HG03097 (cell line): ENCODE measurements around the gene SV2A.
"Not testable (repeated sequence)": the region's sequence is repeated elsewhere in the genome, so short reads cannot be mapped to it uniquely, and the experiment has no call there.

Experiments
- ATAC-seq: cut with Tn5 transposase; IDR thresholded peaks from one replicate; pipeline ENCODE4 v1.9.1; 2021; ENCODE audit not compliant: unreplicated experiment, low FRiP score

Gene SV2A

GRCh38 chr1:149887456-149888246 is 30.0 kb downstream of the SV2A start:
- ATAC-seq = peak; percentile 39

GRCh38 chr1:149887196-149887455 is 30.5 kb downstream of the SV2A start:
- ATAC-seq = not testable (repeated sequence)

GRCh38 chr1:149886396-149887195 is 31.0 kb downstream of the SV2A start:
- ATAC-seq = peak; percentile 60

DNA sequence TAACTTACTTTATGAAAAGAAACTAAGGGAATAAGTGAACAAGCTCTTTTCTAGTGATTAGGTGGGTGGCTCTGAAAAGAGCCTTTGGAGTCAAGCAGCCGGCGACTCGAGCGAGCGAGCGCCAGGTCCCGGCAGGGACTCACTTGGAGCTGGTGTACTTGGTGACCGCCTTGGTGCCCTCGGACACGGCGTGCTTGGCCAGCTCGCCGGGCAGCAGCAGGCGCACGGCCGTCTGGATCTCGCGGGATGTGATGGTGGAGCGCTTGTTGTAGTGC is 31.6 kb downstream of the SV2A start:
- ATAC-seq = not testable (repeated sequence)

DNA sequence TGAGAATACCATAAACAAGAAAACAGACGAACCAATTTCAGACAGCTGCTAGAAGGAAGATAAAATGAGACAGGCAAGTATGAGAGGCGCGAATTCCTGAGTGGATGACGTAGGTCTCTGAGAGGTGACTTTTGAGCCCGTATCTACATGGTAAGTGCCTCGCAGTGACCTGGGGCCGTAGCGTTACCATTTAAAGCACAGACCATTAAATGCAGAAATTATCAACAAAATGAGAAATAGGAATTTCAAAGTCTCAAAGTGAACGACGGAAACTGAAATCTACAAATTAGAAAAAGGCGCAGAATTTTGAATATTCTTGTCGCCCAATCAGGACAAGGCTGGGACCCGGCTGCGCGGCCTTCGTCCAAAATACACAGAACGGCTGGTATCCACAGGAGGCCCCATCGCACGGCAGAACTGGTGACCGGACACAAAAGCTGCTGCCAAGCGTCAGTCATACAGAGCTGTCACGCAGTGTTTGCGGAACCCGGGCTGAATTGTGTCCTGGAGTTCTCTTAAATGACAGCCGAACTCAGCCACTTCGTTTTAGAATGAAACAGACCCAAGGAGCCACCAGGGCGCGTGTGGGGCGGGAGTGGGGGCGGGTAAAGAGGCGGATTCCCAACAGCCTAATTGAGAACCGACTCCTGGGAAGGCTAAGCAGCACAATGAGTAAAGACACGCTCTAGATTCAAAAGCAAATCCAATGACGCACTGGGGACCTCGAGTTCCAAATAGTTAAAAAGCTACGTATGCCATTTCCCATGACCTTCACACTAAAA is 32.1 kb downstream of the SV2A start:
- ATAC-seq = no peak

- no peak for ATAC-seq
Observed at GRCh38 chr1:149884433-149885338, 33.0 kb downstream of the SV2A start.

GRCh38 chr1:149883598-149884247 is 33.9 kb downstream of the SV2A start:
- no peak for ATAC-seq

DNA sequence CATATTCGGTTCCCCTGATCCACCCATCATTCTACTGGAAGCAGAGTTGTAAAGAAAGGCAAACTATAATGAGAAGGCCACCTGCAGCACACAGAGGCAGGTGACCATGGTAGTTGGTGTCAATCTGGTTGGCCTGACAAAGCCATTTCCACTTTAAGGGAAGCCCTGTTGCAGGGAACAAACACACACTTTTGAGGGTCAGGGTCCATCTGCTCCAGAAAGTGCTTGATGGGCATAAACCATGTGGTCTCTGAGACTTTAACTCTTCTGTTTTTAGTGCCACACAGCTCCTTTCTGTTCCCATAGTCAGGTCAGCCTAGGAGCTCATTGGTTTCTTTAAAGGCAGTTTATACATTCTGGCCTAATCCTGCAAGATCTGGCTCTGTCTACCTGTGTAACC is 35.8 kb downstream of the SV2A start:
- no peak for ATAC-seq

DNA sequence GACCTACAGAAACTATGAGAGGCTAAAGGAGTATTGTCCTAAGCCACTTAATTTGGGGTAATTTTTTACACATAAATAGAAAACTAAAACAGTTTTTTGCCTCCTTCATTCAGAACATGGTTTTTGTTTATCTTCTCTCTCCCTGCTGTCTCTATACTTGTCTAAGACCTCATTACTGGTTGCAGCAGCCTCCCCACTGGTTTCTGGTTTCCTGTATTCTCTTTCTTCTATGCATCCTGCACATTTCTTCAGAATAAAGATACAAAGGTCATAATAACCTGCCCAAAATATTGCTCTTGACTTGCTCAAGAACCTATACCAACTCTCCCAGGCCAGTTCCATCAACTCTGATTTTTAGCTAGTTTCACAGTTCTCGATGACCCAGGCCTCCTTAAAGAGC is 38.1 kb downstream of the SV2A start:
- ATAC-seq = no peak

GRCh38 chr1:149877211-149877946 is 40.3 kb downstream of the SV2A start:
- no peak for ATAC-seq

DNA sequence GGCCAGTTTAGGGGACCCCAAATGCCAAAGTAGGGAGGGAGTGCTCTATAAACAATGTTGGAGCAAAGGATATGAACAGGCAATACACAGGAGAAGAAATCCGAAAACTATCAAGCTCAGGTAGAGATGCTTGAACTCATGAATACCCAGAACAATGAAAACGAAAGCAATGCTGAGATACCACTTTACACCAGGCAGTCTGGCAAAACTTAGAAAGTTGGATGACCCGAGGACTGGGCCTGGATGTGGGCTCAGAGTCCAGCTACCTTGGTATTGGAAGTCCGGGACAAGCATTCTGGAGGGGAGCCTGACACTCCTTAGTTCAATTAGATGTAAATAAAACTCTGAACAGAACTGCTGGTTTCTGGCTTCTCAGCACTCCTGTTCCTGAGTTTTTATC is 44.6 kb downstream of the SV2A start:
- not testable (repeated sequence) for ATAC-seq

- not testable (repeated sequence) for ATAC-seq
Observed at GRCh38 chr1:149866887-149867286, 50.8 kb downstream of the SV2A start.

DNA sequence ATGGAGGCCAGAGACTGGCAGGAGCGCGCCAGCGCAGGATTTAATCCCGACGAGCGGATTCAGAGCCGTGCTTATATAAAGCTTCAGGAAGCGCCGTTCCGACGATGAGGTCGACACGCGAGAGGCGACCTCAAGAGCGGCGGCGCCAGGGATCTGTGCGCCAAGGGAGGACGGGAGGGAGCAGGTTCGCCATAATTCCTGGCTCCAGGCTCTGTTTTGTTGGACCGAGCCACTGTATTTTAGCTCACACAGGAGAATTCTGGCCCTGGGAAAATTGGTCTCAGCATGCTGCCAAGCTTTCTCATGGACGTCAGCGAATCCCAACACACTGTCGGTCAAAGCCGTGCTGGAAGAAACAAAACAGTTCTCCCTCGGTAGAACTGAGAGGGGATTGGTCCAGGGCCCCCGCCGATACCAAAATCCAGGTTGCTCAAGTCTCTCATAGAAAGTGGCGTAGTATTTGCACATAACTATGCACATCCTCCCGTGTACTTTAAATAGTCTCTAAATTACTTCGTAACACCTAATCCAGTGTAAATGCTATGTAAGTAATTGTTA is 56.1 kb downstream of the SV2A start:
- not testable (repeated sequence) for ATAC-seq

DNA sequence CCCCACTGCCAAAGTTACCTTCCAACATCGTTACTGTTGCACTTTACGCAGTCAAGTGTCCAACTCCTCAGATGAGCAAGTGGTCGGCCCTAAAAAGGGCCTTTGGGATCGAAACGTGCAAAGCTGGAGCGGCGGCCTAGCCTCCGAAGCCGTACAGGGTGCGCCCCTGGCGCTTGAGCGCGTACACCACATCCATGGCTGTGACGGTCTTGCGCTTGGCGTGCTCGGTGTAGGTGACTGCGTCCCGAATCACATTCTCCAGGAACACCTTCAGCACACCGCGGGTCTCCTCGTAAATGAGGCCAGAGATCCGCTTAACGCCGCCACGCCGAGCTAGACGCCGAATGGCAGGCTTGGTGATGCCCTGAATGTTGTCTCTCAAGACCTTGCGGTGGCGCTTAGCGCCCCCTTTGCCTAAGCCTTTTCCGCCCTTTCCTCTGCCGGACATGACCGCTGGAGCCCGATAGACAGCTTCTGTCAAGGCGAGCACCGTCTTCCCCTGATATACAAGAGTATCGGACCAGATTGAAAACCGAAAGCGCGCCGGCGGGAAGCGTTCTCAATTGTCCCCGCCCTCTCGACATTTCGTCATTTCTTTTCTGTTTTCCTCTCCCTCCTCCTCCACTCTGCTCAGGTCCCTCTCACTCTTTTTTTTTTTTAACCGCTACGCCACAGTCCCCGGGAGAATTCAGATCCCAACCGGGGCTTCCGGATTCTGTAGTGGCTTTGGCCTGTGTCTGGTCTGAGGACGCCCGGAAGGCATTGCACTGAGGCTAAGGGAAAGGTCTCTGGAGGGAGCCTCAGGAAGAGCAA is 56.8 kb downstream of the SV2A start:
- ATAC-seq = peak; percentile 69

- ATAC-seq = peak; percentile 6
Observed at GRCh38 chr1:149860271-149860670, 57.4 kb downstream of the SV2A start.
